Stimulated activated CD4-positive, alpha-beta T cell treated with anti-CD3 and anti-CD28 coated beads, Interleukin-1b, Interleukin-23, amount 100 ng/mL, for 24 hours (primary cell): ENCODE data around the gene ANXA4.
"Not testable (repeated sequence)": the region's sequence is repeated elsewhere in the genome, so short reads cannot be mapped to it uniquely, and the experiment has no call there.

ENCODE experiments used
- DNase-seq, 4 experiments: peaks; one replicate each; pipeline ENCODE4 v3.0.0-alpha.2; 2020; ENCODE audit warnings: low read depth in 4 of 4, low spot score in 1 of 4

Gene ANXA4

GRCh38 chr2:69720404-69720803 is 21.5 kb upstream of the ANXA4 start:
- DNase-seq = no peak

GRCh38 chr2:69721022-69721421 is 20.9 kb upstream of the ANXA4 start:
- DNase-seq = no peak

DNA sequence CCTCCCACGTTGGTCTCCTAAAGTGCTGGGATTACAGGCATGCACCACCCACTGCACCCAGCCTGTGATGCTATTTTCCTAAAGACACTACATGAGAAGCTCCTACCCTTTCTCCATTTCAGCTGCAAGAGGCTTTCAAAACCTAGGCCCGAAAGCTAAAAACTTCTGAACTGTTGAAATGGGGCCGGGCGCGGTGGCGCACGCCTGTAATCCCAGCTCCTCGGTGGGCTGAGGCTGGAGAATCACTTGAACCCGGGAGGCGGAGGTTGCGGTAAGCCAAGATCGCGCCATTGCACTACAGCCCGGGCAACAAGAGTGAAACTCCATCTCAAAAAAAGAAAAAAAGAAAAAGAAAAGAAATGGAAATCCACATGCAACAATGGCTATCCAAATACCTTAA is 18.1 kb upstream of the ANXA4 start:
- no peak for DNase-seq

GRCh38 chr2:69724540-69725159 is 17.3 kb upstream of the ANXA4 start:
- DNase-seq = peak; percentile 72 to 83 (median 80)

GRCh38 chr2:69725706-69726360 is 16.1 kb upstream of the ANXA4 start:
- no peak for DNase-seq

- DNase-seq = no peak
Observed at GRCh38 chr2:69729266-69729665, 12.7 kb upstream of the ANXA4 start.

DNA sequence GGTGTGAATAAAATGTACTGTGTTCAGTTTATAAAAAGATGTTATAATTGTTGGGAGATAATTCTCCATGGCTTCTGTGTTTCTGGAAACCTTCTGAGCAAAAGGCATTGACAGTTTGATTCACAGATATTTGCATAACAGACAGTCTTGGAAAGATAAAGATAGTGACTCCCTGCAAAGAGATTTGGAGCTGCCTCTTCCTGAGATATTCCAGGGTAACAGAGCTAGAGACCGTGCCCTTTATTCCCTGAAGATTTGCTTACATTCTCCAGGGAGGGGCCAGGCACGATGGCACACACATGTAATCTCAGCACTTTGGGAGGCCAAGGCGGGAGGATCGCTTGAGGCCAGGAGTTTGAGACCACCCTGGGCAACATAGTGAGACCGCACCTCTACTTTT is 12.2 kb upstream of the ANXA4 start:
- no peak for DNase-seq

GRCh38 chr2:69731147-69731970 is 10.6 kb upstream of the ANXA4 start:
- no peak for DNase-seq

DNA sequence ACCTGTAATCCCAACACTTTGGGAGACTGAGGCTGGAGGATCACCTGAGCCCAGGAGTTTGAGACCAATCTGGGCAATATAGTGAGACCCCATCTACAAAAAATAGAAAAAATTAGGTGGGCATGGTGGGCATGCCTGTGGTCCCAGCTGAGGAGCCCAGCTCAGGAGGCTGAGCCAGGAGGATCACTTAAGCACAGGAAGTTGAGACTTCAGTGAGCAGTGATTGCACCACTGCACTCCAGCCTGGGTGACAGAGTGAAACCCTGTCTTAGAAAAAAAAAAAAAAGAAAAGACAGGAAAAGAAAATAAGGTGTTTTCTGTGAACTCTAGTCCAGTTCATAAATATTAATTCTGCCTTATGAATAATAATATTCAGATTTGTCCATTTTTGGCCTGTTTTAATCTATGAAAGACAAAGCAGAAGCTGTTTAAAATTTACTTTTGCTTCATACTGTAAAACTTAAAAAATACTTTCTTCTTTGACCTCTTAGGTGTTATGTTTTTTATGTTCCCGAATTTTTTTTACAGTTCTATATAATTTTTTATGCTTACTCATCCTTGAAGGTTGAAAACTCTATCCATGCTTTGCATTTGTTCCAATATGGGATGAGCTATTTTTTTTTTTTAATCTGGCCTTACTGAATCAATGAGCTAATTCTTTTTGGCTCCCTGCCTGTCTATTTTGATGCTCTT is 8.4 kb upstream of the ANXA4 start:
- no peak for DNase-seq

DNA sequence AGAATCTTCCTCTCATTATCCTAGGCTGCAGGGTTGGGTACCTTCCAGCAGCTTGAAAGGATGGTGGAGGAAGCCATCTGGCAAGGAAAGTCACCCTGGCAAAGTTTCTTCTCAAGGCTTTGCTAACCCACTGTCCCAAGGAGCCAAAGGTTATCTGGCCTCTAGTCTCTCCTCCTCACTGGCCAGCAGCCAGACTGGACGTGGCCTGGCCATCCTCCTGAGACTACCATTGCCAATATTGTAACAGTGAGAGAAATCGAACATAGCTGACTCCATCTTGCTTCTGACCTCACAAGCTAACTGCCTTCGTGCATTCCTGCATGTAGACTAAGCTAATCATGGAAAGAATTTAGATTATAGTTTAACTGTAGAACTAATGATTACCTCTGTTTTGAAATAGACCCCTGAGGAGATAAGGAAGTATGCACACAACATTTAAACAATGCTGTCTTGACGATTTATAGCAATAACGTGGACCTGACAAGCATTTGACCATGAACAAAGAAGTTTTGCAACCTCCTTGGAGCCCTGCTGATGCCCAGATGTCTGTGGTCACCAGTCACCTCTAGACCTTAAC is 7.8 kb upstream of the ANXA4 start:
- no peak for DNase-seq

GRCh38 chr2:69734854-69735544 is 6.9 kb upstream of the ANXA4 start:
- DNase-seq = no peak

DNA sequence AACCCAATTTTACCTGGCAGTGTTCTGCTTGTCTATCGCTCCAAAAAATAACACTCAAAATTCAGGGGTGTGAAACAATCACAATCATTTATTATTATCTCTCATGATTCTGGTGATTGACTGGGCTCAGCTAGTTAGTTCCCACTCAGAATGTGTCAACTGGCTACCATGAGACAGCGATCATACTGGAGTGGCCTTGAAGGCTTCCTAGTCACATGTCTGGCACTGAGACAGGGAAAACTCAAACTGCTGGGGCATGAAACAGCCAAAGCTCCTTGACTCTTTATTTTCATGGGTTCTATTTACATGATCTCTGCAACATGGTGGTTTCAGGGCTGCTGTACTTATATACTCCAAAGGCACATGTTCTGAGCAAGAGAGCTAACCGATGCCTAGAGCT is 6.2 kb upstream of the ANXA4 start:
- DNase-seq = no peak

DNA sequence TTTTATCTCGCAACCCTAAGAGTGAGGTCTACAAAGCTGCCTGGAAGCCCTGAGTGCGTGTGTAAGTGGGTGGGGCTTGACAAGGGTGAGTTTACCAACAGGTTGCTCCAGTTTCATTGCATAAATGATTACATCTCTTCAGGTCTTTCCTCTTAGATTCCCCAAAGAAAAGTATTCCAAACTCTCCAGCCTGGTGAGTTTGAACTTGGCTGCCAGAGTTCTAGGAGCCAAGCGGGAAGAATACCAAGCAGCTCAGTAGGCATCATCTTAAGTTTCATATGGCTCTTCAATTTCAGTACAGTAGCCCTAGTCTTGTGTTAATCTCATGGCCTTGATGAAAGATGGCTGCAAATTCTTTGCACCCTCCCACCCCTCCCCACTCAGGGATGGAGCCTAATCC is 3.8 kb upstream of the ANXA4 start:
- not testable (repeated sequence) for DNase-seq

DNA sequence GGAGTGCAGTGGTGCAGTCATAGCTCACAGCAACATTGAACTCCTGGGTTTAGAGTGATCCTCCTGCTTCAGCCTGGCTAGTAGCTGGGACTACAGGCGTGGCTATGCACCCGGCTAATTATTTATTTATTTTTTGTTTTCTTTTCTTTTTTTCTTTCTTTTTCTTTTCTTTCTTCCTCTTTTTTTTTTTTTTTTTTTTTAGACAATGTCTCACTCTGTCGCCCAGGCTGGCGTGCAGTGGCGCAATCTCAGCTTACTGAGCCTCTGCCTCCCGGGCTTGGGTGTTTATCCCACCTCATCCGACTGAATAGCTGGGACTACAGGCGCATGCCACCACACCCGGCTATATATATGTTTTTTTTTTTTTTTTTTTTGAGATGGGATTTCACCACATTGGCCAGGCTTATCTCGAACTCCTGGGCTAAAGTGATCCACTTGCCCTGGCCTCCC is 1.4 kb upstream of the ANXA4 start:
- DNase-seq = no peak

DNA sequence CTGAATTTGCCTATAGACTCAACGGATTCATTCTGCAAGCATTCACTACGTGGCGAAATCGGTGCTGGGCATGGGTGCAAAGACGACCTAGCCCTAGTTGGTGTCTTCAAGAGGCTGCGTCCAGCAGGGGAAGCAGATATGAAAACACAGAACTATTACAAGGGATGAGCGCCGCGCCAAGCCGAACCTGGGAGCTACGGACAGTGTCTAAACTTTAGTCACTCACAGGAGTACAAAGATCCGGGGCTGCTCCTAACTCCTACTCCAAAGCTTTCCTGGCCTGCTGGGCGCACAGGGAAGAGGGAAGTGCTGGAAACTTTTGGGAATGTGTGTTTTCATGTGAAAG is 732 bp upstream of the ANXA4 start:
- DNase-seq = peak in 1 of 4 experiments; percentile 7

- DNase-seq = no peak
Observed at GRCh38 chr2:69742322-69742952, 503 bp downstream of the ANXA4 start.

- no peak for DNase-seq
Observed at GRCh38 chr2:69743847-69744264, 1.9 kb downstream of the ANXA4 start.

- no peak for DNase-seq
Observed at GRCh38 chr2:69744456-69744855, 2.5 kb downstream of the ANXA4 start.

DNA sequence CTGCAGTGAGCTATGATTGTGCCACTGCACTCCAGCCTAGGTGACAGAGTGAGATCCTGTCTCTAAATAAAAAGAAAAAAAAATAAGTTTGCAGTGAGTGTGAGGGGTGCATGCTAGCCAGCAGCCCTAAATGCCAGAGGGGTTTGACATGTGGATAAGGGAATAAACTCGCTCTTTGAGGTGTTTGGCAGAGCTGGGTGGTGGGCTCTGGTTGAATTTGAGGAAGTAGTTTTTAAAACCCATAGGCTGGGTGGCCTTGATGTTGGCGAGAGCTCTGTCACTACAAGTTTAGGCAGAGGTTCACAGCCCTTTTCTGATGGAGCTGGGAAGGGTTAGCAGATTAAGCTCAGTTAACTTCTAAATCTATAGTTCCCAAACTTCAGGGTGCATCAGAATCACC is 3.1 kb downstream of the ANXA4 start:
- no peak for DNase-seq

DNA sequence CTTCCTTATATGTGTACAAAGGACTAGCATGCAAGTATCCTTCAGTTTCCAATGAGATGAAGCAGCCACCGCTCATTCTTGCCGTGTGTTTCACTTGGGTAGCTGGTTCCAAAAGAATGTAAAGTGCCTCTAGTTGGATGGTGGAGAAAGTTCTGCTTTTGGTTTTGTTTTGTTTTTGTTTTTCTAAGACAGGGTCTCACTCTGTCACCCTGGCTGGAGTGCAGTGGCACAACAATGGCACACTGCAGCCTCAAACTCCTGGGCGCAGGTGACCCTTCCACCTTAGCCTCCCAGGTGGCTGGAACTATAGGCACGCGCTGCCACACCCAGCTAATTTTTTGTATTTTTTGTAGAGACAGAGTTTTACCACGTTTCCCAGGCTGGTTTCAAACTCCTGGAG is 8.3 kb downstream of the ANXA4 start:
- DNase-seq = no peak
